ENCODE data around the gene DRAM1.

GRCh38 chr12:101915841-101916240 is 38.5 kb downstream of the DRAM1 start:
- TF ChIP-seq ZBTB4 (CRISPR knock-in tag; IDR thresholded peaks at IDR 0.05) (no peak), MTA3 (IDR thresholded peaks at IDR 0.05; ENCODE audit: borderline replicate concordance, low read length) (no peak), CTCF (IDR thresholded peaks at IDR 0.05 in 2 of 3, conservative IDR thresholded peaks at IDR 0.05 in 1 of 3; ENCODE audit: control insufficient read depth in 2 of 3, extremely low read depth in 1 of 3, insufficient read depth in 1 of 3, low read depth in 3 of 3, low read length in 3 of 3) (no peak), CEBPB (IDR thresholded peaks at IDR 0.05; ENCODE audit: borderline replicate concordance in 1 of 2, low read depth in 2 of 2, low read length in 2 of 2) (no peak), ETV6 (conservative IDR thresholded peaks at IDR 0.05 in 1 of 2, IDR thresholded peaks at IDR 0.05 in 1 of 2; ENCODE audit: borderline replicate concordance in 1 of 2, low read depth in 1 of 2) (no peak), LARP7 (IDR thresholded peaks at IDR 0.05) (no peak), ZNF384 (IDR thresholded peaks at IDR 0.05; ENCODE audit: borderline replicate concordance, low read depth, low read length) (no peak), SIX5 (IDR thresholded peaks at IDR 0.05; ENCODE audit: low read depth, low read length, severe bottlenecking) (no peak)
